Stomach (tissue), 4 donors: ENCODE measurements around the gene LRFN3.

ENCODE experiments used
- EP300 ChIP-seq: sonication (generic); formaldehyde crosslinking; IDR thresholded peaks from one replicate; pipeline ENCODE4 v1.6.1; 2017; ENCODE audit warnings: antibody characterized with exemption
- POLR2A ChIP-seq, 4 donors: fragments of 450-650 bp; IDR thresholded peaks; one replicate each; pipeline ENCODE4 v1.6.1; 2016; ENCODE audit warnings: antibody characterized with exemption in 4 of 4, control low read depth in 2 of 4, mild to moderate bottlenecking in 1 of 4, moderate library complexity in 1 of 4
- POLR2AphosphoS5 ChIP-seq, 3 donors: sonication (generic); formaldehyde crosslinking; IDR thresholded peaks; one replicate each; pipeline ENCODE4 v1.6.1; 2016; ENCODE audit warnings: antibody characterized with exemption in 3 of 3
- TF ChIP-seq, protein P1 (sequence below), 7 experiments: fragments of 450-650 bp in 4 of 7; fragments of 200-600 bp in 3 of 7; sonication (generic) in 3 of 7; IDR thresholded peaks; one replicate each; pipeline ENCODE4 v1.5.1; 2016 to 2019; ENCODE audit warnings: antibody characterized with exemption in 7 of 7, control low read depth in 2 of 7, mild to moderate bottlenecking in 1 of 7

DNA sequence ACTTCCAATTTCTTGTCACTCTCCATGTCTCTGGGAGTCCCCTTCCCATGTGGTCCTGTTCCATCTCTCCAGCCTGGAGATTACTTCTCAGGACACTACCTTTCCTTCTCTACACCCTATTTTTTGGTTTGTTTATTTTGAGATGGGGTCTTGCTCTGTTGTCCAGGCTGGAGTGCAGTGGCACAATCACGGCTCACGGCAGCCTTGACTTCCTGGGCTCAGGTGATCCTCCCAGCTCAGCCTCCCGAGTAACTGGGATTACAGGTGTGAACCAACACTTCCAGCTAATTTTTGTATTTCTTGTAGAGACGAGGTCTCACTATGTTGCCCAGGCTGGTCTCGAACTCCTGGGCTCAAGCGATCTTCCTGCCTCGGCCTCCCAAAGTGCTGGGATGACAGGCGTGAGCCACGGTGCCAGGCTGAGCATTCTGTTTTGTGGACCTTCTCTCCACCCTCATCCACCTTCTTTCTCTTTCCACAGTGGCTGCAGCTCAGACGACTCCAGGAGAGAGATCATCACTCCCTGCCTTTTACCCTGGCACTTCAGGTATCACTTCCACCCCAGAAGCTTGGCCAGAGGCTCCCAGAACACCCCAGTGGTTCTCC is 33.2 kb upstream of the LRFN3 start:
- TF ChIP-seq POLR2A (IDR thresholded peaks at IDR 0.05) (no peak), POLR2AphosphoS5 (IDR thresholded peaks at IDR 0.05) (no peak), EP300 (no peak)
- TF ChIP-seq, protein P1, sequence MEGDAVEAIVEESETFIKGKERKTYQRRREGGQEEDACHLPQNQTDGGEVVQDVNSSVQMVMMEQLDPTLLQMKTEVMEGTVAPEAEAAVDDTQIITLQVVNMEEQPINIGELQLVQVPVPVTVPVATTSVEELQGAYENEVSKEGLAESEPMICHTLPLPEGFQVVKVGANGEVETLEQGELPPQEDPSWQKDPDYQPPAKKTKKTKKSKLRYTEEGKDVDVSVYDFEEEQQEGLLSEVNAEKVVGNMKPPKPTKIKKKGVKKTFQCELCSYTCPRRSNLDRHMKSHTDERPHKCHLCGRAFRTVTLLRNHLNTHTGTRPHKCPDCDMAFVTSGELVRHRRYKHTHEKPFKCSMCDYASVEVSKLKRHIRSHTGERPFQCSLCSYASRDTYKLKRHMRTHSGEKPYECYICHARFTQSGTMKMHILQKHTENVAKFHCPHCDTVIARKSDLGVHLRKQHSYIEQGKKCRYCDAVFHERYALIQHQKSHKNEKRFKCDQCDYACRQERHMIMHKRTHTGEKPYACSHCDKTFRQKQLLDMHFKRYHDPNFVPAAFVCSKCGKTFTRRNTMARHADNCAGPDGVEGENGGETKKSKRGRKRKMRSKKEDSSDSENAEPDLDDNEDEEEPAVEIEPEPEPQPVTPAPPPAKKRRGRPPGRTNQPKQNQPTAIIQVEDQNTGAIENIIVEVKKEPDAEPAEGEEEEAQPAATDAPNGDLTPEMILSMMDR (IDR thresholded peaks at IDR 0.05): no peak
